ENCODE measurements around the gene KRTAP9-9.
"Not testable (repeated sequence)": the region's sequence is repeated elsewhere in the genome, so short reads cannot be mapped to it uniquely, and the experiment has no call there.

DNA sequence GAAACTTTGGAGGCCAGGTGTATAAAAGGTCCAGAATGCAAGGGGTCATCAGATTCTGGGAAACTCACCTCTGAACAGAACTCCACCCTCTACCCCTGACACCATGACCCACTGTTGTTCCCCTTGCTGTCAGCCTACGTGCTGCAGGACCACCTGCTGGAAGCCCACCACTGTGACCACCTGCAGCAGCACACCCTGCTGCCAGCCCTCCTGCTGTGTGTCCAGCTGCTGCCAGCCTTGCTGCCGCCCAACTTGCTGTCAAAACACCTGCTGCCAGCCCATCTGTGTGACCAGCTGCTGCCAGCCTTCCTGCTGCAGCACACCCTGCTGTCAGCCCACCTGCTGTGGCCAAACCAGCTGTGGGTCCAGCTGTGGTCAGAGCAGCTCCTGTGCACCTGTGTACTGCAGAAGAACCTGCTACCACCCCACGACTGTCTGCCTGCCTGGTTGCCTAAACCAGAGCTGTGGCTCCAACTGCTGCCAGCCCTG is 17.2 kb upstream of the KRTAP9-9 start, which contains the start of gene KRTAP9-8:
- TF ChIP-seq, protein P1, sequence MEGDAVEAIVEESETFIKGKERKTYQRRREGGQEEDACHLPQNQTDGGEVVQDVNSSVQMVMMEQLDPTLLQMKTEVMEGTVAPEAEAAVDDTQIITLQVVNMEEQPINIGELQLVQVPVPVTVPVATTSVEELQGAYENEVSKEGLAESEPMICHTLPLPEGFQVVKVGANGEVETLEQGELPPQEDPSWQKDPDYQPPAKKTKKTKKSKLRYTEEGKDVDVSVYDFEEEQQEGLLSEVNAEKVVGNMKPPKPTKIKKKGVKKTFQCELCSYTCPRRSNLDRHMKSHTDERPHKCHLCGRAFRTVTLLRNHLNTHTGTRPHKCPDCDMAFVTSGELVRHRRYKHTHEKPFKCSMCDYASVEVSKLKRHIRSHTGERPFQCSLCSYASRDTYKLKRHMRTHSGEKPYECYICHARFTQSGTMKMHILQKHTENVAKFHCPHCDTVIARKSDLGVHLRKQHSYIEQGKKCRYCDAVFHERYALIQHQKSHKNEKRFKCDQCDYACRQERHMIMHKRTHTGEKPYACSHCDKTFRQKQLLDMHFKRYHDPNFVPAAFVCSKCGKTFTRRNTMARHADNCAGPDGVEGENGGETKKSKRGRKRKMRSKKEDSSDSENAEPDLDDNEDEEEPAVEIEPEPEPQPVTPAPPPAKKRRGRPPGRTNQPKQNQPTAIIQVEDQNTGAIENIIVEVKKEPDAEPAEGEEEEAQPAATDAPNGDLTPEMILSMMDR (IDR thresholded peaks at IDR 0.05): not testable (repeated sequence)
- not testable (repeated sequence) for TF ChIP-seq POLR2A, EP300 (IDR thresholded peaks at IDR 0.05)

Measured in tibial nerve (tissue), 4 donors.